NCI-H187 (cell line): ENCODE data around the gene COMTD1.
"Not testable (repeated sequence)": the region's sequence is repeated elsewhere in the genome, so short reads cannot be mapped to it uniquely, and the experiment has no call there.

Experiments
- DNase-seq, 2 experiments: peaks; one replicate each; lab custom pipeline; 2025; lab: John Stamatoyannopoulos, UW

The COMTD1 gene

GRCh38 chr10:75223507-75223906, 12.2 kb downstream of the COMTD1 start:
- DNase-seq, result no peak

GRCh38 chr10:75221492-75221891, 14.3 kb downstream of the COMTD1 start:
- not testable (repeated sequence) for DNase-seq

DNA sequence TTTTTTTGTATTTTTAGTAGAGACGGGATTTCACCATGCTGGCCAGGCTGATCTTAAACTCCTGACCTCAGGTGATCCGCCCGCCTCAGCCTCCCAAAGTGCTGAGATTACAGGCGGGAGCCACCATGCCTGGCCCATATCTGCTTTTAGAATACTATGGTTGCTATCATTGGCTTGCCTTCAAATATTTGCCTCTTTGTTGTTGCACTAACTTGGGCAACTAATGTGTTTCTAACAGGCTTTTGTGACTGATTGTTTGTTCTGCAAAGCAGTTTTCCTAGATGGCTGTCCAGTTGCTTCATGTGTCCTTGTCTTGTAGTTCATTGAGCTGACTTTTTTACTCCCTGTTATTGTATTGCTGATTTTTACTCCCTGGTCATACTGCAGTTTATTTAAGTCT, 15.5 kb downstream of the COMTD1 start:
- DNase-seq, result no peak

DNA sequence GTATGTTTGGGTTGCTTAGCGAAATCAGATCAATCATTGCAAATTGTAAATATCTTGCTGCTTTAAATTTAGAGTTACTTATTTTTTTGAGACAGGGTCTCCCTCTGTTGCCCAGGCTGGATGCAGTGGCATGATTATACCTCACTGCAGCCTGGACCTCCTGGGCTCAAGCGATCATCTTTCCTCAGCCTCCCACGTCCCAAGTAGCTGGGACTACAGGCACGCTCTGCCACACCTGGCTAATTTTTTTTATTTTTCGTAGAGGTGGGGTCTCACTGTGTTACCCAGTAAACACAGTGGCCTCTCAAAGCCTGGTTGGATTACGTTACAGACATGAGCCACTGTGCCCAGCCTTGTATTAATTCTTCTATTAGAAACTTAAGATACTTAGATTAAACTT, 23.4 kb downstream of the COMTD1 start:
- DNase-seq, result no peak

DNA sequence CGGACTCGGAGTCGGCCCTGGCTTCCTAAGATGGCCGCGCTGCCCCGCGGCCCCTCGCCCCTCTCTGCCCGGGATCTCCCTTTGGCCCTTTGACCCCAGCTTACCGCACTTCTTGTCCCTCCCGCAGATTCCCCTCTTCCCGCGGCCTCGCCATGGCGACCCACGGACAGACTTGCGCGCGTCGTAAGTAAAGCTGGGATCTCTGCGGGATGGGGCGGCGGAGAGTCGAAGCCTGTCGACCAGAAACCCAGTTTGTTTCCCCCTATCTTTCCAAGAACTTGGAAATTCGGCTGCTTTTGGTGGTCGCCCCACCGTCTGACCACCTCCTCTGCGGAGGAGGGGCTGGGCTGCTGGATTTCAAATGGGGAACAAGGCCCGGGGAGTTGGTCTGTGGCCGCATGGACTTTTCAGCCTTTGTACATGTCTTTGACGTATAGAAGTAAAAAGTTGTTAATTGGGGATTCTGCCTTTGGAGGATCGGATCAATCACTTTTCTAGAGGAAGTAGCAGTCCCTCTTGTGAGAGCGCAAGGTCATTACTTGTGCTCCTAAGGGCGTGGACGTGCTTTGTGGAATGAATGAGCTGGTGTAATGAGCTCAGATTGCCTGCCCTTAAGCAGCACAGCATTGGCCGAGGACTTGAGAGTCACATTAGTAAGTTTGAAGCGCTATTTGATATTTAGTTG, 24.6 kb downstream of the COMTD1 start:
- DNase-seq, result no peak

DNA sequence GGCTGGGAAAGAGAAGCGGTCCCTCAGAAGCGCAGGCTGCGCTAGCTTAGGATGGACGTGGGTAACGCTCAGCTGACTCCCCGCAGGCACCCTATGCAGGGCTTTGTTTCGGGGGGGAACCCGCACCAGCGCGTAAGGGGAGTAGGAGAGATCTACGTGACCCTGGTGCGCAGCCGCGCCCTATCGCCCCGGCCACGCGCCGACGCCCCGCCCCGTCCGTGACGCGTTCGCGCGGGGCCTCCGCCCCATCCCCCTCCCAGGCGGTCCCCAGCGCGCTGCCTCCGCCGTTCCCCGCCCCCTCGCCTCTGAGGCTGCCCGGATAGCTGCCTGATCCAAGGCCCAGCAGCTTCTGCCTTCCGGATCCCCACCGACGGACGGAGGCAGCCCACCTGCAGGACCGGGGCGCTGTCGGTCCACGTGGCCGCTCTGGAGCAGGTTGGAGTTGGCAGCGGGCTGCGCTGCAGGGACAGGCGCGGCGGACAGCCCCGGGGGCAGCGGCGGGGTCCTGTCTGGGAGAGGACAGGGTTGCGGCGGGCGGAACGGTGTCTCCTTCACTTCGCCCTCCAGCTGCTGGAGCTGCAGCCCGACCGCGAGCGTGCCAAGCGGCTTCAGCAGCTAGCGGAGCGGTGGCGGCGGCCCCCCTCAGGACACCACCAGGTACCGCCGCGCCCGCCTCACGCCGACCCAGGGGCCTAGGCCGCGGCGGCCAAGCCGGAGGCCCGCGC, 25.3 kb downstream of the COMTD1 start, which contains the start of gene VDAC2:
TSS of gene VDAC2 (plus strand) at position 515 of the 725 bp plus-strand sequence. CDS start 363 bp downstream, outside the sequence.
- peak; percentile 73 to 76 for DNase-seq

DNA sequence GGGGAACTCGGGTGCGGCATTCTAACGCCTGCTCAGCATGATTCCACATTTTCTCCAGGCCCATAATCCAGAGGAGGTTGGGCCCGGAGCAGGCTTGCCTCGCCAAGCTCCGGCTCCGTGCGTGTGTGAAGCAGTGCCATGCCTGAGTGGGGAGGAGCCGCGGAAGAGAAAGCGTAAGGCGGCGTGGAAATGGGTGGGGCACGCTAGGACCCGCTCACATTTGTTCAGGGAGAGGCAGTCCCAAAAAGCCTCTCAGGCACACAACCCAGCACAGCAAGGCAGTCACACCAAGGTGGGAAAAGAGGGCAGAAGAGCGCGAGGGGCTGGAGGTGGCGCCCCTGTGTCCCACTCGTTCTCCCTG, 25.9 kb downstream of the COMTD1 start:
- peak in 1 of 2 experiments; percentile 46 for DNase-seq

DNA sequence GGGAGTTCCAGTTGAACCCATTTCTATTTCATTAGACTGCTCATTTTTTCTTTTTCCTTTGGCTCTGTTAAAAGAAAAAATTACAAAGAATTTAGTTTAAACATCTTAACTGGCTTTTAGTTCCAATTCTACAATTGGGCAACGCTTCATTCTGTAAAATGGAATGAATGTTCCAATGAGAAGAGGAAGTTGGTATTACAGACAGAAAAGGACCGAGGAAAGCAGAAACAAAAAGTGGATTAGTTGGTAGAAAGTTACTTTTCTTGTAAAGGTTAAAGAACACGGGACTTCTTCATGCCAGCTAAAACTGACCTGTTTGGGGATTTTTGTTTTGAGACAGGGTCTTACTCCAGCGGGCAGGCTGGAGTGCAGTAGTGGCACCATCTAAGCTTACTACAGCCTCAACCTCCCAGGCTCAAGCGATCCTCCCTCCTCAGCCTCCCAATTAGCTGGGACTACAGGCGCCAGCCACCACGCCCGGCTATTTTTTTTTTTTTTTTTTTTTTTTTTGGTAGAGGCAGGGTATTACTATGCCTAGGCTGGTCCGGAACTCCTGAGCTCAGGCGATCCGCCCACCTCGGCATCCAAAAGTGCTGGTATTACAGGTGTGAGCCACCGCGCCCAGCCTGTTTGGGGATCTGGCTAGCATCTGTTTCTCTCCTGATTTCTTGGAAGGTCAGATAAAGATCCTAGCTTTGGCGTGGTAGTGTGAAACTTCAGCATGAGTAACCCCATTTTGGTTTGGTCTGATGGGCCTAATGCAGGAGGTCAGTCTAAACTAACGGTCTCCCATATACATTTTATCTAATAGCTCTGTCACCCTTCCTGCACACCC, 26.5 kb downstream of the COMTD1 start:
- no peak for DNase-seq

DNA sequence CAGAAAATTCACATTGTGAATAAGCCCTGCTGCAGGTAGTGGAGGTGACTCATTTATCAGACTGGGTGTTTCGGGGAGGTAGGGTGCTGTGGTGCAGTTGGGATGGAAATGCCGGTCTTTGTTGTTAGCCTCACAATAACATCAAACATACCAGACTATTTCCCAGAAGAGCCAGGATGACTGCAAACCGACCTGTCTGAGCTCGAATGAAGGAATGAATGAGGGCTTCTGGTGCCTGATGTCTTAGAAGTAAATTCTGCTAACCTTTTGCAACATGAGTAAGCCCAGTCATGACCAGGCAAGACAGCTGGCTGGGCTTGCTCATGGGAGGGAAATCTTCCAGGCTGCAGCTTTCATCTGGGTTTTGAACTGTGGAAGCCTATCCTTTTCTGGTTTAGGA, 27.6 kb downstream of the COMTD1 start:
- no peak for DNase-seq

GRCh38 chr10:75207857-75208144, 28.0 kb downstream of the COMTD1 start:
- DNase-seq, result no peak

- DNase-seq, result no peak
Measured at GRCh38 chr10:75207079-75207856, 28.5 kb downstream of the COMTD1 start.

- not testable (repeated sequence) for DNase-seq
Measured at GRCh38 chr10:75206638-75207037, 29.1 kb downstream of the COMTD1 start.

GRCh38 chr10:75205908-75206307, 29.8 kb downstream of the COMTD1 start:
- DNase-seq, result no peak

DNA sequence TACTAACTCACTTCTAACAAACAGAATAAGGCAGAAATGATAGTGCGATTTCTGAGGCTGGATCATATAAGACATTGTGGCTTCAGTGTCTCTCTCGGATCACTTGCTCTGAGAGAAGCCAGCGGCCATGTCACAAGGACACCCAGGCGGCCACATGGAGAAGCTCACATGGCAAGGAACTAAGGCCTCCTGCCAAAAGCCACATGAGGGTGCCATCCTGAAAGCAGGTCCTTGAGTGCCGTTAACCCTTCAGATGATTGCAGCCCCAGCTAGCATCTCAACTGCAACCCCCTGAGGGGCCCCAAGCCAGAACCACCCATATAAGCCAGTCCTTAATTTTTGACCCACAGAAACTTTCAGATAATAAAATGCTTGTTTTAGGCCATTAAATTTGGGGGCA, 32.0 kb downstream of the COMTD1 start:
- DNase-seq, result no peak

- DNase-seq, result not testable (repeated sequence)
Measured at GRCh38 chr10:75203046-75203620, 32.6 kb downstream of the COMTD1 start.

DNA sequence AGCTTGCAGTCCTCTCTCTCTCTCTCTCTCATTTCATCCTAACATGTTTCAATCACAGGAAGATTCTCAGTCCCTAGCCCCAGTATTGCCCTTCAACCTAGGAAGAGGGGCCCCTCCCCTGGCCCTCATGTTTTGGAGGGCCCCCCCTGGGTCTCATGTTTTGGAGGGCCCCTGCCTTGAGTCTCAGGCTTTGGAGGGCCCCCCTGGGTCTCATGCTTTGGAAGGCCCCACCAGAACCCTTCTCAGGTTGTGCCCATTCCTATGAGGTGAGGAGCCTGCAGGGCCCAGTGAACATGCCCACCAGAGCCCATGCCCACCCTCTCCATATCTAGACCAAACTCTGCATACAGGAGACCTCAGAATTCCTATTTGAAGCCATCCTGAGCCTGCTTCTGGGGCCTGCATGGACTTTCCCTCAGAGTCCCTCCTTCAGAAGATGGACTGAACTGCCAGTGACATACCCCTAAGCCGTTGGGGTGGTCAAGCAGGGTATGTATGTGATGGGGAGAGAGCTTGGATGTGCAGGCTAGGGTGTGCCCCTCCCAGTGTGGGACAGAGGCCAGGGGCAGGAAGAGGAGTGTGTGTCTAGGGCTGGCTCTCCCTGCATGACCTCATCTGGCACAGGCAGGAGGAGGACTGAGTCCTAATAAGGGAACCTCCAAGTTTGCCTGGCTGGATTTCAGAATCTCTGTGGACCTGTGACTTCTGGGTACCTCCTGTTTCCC, 33.3 kb downstream of the COMTD1 start:
- no peak for DNase-seq

DNA sequence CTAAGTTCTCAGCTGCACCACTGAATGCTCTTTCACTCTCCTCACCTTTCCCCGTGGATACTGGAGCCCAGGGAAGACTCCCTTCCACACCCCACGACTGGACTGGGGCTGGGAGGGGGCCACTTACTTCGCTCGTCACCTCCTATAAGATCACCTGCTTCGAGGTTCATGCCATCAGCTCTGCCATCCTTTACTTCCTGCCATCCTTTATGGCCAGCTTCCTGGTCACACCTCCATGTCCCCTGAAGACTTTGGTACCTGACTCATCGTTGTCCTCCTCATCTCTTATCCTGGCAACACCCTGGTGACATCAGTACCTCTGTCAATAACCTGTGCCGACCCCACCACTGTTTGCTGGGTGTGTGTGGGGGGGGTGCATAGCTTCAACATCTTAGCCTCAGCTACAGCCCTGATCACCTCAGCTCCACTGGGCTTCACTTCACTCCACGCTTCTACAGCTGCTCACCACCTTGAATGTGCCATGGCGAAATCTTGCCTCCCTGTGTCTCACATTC, 33.9 kb downstream of the COMTD1 start:
- no peak for DNase-seq

- DNase-seq, result not testable (repeated sequence)
Measured at GRCh38 chr10:75199949-75200348, 35.8 kb downstream of the COMTD1 start.

DNA sequence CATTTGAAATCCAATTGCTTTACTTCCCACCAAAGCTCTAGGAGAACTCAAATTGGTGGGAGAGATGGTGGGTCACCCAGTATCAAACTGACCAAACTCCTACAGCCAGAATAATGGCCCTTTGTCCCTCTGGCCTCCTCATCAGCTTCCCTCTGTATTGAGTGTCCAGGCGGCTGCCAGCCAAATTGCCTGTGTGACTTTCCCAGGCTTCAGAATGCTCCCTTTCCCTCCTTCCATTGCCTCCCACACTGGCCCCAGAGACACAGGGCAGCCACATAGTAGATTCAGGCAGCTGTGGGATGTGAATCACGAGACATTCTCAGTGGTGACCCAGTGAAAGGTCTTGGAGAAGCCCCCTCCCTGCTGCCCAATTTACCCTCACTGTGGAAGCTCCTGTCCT, 37.9 kb downstream of the COMTD1 start:
- no peak for DNase-seq

DNA sequence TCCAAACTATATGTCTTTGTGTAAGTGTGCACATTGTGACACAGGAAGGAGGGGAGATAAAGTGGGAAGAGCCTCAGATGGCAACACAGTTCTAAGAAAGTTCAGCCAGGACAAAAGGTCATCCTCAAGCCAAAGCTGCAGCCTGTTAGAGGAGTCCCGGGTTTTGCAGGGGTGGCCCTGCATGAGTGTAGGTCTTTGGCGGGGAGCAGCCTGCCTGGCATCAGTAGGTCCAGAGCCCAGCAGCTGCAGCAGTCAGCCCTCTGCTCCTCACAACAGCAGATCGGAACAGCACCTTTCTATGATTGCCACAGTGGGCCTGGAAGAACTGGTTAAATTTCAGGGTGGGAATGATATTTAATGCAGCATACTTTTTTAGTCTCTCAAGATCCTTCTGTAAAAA, 38.7 kb downstream of the COMTD1 start:
- DNase-seq, result no peak
